CD4-positive, alpha-beta T cell (primary cell): Measurements from ENCODE around the gene RIPOR1. TPM values are rescaled to one million over a fixed set of nuclear protein-coding genes. Genes with fewer than 3 reads are reported as not detected.

Experiments
- ATAC-seq: fragments of 200-7000 bp; cut with Tn5 transposase; one replicate; pipeline ENCODE4 v1.10.0; 2022; ENCODE audit warnings: mild to moderate bottlenecking; ENCODE audit not compliant: poor library complexity
- CTCF ChIA-PET: fragments of 350-600 bp; sonication (Branson Sonifier 250); formaldehyde crosslinking; loops from one replicate; lab custom pipeline; 2021; ENCODE audit warnings: antibody characterized with exemption, inconsistent platforms; lab: Charles Lee
- POLR2A ChIA-PET: fragments of 350-600 bp; sonication (Branson Sonifier 250); formaldehyde crosslinking; loops from one replicate; lab custom pipeline; 2021; ENCODE audit warnings: antibody characterized with exemption, inconsistent platforms; lab: Charles Lee
- DNase-seq, 14 experiments: peaks; one replicate each; pipeline ENCODE4 v3.0.0-alpha.2; 2013 to 2020; ENCODE audit warnings: mixed read lengths in 2 of 14
- H3K27ac ChIP-seq, 2 donors: one replicate each; pipeline versions ENCODE4 v1.5.1 to v1.7.0; 2013; ENCODE audit warnings: low read length in 2 of 2, low read depth in 1 of 2, mild to moderate bottlenecking in 1 of 2
- H3K27me3 ChIP-seq, 2 experiments: 1 replicate in 1 of 2; 2 replicates in 1 of 2; pipeline versions ENCODE4 v1.6.1 to v1.7.0; 2013; ENCODE audit warnings: low read length in 2 of 2, control low read depth in 1 of 2, mild to moderate bottlenecking in 1 of 2, moderate library complexity in 1 of 2; ENCODE audit not compliant: insufficient read depth in 2 of 2, control insufficient read depth in 1 of 2
- H3K36me3 ChIP-seq: one replicate; pipeline ENCODE4 v1.6.1; 2013; ENCODE audit warnings: low read length, control low read depth; ENCODE audit not compliant: insufficient read depth
- H3K4me1 ChIP-seq: one replicate; pipeline ENCODE4 v1.6.1; 2013; ENCODE audit warnings: low read length, control low read depth; ENCODE audit not compliant: insufficient read depth
- H3K4me3 ChIP-seq: one replicate; pipeline ENCODE4 v1.5.1; 2013; ENCODE audit warnings: mild to moderate bottlenecking, low read length, moderate library complexity
- H3K9me3 ChIP-seq, 2 experiments: 1 replicate in 1 of 2; 2 replicates in 1 of 2; pipeline versions ENCODE4 v1.6.1 to v1.7.0; 2013; ENCODE audit warnings: low read length in 2 of 2, mild to moderate bottlenecking in 2 of 2, control low read depth in 1 of 2, moderate library complexity in 1 of 2; ENCODE audit not compliant: control insufficient read depth in 1 of 2, insufficient read depth in 1 of 2
- H3K27ac Mint-ChIP-seq: one replicate; pipeline ENCODE4 v1.8.0; 2020; ENCODE audit warnings: mixed read lengths
- H3K27me3 Mint-ChIP-seq: one replicate; pipeline ENCODE4 v1.8.0; 2021; ENCODE audit warnings: mixed read lengths
- H3K36me3 Mint-ChIP-seq: one replicate; pipeline ENCODE4 v1.8.0; 2021; ENCODE audit warnings: low read depth, mixed read lengths
- H3K4me1 Mint-ChIP-seq: one replicate; pipeline ENCODE4 v1.8.0; 2021; ENCODE audit warnings: low read depth, mixed read lengths
- H3K4me3 Mint-ChIP-seq: one replicate; pipeline ENCODE4 v1.8.0; 2020; ENCODE audit warnings: mild to moderate bottlenecking, mixed read lengths
- H3K9me3 Mint-ChIP-seq: one replicate; pipeline ENCODE4 v1.8.0; 2020; ENCODE audit warnings: mixed read lengths
- intact Hi-C, 2 experiments: fragments of 100-400 bp; cut with DNase I in 1 of 2; cut with micrococcal nuclease in 1 of 2; formaldehyde crosslinking; loops; one replicate each; pipeline versions ENCODE4 v1.15.1 to v1.9.0; 2023 to 2025; cut with DNase I, micrococcal nuclease
- total RNA-seq, 174 experiments: library from RNA in 2 of 174; stranded (reverse) in 2 of 174; gene quantifications; one replicate each; pipeline ENCODE4 v1.2.3 and lab custom pipeline; 2021 to 2026
- TF ChIP-seq, protein P1 (sequence below): fragments of 200-600 bp; IDR thresholded peaks from one replicate; pipeline ENCODE4 v1.8.0; 2022; ENCODE audit warnings: antibody characterized with exemption, mild to moderate bottlenecking

The RIPOR1 gene
- total RNA-seq, 2 experiments from 2014 or later: 21.3 to 25.4 TPM

DNA sequence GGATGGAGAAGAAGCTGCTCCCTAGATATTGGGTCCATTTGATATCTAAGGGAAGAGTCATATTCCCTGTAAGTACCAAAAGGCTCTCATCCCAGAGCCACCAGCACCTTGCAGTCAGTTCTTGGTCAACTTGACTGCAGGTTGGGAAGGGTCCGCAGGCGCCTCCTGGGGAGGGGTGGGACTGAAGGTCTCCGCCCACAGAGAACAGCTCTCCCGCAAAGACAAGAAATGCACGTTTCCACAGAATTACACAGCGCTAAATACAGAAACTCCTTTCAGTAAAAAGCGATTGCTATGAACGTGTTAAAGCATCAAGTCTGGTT, 32.8 kb downstream of the RIPOR1 start:
- Mint-ChIP-seq H3K4me3 (peak overlapping the region; percentile 91), H3K27ac (peak overlapping the region; percentile 93), H3K27me3 (no peaks in the 10 kb centered on the region), H3K36me3 (peaks cover 13% of the 10 kb centered on the region), H3K9me3 (no peaks in the 10 kb centered on the region), H3K4me1 (peaks cover 45% of the 10 kb centered on the region)
- peak overlapping the region; percentile 83 for H3K4me3 ChIP-seq
- ATAC-seq: no peak
- peak overlapping the region; percentile 82 to 86 for H3K27ac ChIP-seq
- TF ChIP-seq, protein P1, sequence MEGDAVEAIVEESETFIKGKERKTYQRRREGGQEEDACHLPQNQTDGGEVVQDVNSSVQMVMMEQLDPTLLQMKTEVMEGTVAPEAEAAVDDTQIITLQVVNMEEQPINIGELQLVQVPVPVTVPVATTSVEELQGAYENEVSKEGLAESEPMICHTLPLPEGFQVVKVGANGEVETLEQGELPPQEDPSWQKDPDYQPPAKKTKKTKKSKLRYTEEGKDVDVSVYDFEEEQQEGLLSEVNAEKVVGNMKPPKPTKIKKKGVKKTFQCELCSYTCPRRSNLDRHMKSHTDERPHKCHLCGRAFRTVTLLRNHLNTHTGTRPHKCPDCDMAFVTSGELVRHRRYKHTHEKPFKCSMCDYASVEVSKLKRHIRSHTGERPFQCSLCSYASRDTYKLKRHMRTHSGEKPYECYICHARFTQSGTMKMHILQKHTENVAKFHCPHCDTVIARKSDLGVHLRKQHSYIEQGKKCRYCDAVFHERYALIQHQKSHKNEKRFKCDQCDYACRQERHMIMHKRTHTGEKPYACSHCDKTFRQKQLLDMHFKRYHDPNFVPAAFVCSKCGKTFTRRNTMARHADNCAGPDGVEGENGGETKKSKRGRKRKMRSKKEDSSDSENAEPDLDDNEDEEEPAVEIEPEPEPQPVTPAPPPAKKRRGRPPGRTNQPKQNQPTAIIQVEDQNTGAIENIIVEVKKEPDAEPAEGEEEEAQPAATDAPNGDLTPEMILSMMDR: no peak
- H3K36me3 ChIP-seq: peaks cover 7% of the 10 kb centered on the region
- CTCF ChIA-PET: interaction anchor here (0.7 to 9.5 kb wide), 8 partner anchors 7 to 83 kb away, joined by 3 to 119 read pairs (median 12); partner anchors contain the start of genes ATP6V0D1 and CARMIL2
- H3K27me3 ChIP-seq: no peaks in the 10 kb centered on the region
- POLR2A ChIA-PET: interaction anchor here (0.7 to 10.4 kb wide), 18 partner anchors 9 to 524 kb away, joined by 3 to 358 read pairs (median 8); partner anchors contain the start of genes ACD, C16orf86, CARMIL2 and DDX28
- no peaks in the 10 kb centered on the region for H3K9me3 ChIP-seq
- peaks cover 46% of the 10 kb centered on the region for H3K4me1 ChIP-seq
- intact Hi-C loops: loop anchor here (5.0 kb wide), 3 partner anchors 39 to 809 kb away; partner anchors contain the start of genes DYNC1LI2 (in 1 of the 2), RANBP10 (in 1 of the 2) and TSNAXIP1 (in 1 of the 2)
- DNase-seq: no peak

DNA sequence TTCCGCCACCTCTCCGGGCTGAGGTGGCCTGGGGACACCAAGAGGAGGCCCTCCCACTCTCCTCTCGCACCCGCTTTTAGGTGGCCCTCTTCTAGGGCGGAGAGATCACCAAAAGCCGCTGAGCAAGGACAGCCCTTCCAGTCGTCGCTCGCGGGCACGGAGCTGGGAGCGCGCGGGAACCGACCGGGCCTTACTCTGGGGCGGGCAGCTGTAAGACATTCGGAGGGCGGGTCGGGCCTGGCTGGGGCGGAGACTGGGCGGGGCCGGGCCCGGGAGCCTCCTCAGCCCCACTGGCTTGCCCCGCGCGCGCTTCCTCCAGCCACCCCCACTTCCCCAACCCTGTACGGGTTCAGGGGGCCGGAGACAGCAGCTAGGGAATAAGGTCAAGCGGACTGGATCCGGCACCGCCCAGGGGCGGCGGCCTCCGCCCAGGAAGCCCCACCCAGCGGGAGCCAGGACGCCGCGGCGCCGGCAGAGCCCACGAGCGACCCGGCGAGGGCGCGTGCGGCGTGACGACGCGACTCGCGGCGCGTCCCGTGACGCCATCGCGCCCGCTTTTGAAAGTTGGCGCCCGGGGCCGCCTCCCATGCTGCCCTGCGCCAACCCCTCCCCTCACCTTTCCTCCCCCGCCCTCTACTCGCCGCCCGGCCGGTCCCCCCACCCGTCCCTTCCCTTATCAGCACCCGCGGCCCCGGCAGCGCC, 33.3 kb downstream of the RIPOR1 start:
- H3K4me3 Mint-ChIP-seq: peak overlapping the region; percentile 91
- Histone ChIP-seq H3K4me3 (peak overlapping the region; percentile 83), H3K4me1 (peaks cover 46% of the 10 kb centered on the region), H3K9me3 (no peaks in the 10 kb centered on the region), H3K36me3 (peaks cover 7% of the 10 kb centered on the region), H3K27me3 (no peaks in the 10 kb centered on the region), H3K27ac (peak overlapping the region; percentile 82 to 86)
- peak overlapping the region; percentile 93 for H3K27ac Mint-ChIP-seq
- peaks cover 13% of the 10 kb centered on the region for H3K36me3 Mint-ChIP-seq
- TF ChIP-seq, protein P1: peak; percentile 18
- peak; percentile 74 for ATAC-seq
- POLR2A ChIA-PET: interaction anchor here (0.6 to 10.4 kb wide), 29 partner anchors 10 to 523 kb away, joined by 3 to 358 read pairs (median 7); partner anchors contain the start of genes ACD, ATP6V0D1, C16orf86 and CARMIL2
- H3K9me3 Mint-ChIP-seq: no peaks in the 10 kb centered on the region
- no peaks in the 10 kb centered on the region for H3K27me3 Mint-ChIP-seq
- peak; percentile 93 to 99 (median 96) for DNase-seq
- intact Hi-C loops: loop anchor here (1.0 to 5.0 kb wide), 8 partner anchors 15 to 810 kb away; partner anchors contain the start of genes ACD (in 1 of the 2), DYNC1LI2 (in 1 of the 2), PARD6A (in 1 of the 2) and RANBP10 (in 1 of the 2)
- CTCF ChIA-PET: interaction anchor here (0.8 to 9.5 kb wide), 13 partner anchors 8 to 106 kb away, joined by 3 to 119 read pairs (median 10); partner anchors contain the start of genes ACD, ATP6V0D1, C16orf86 and CARMIL2
- H3K4me1 Mint-ChIP-seq: peaks cover 45% of the 10 kb centered on the region

DNA sequence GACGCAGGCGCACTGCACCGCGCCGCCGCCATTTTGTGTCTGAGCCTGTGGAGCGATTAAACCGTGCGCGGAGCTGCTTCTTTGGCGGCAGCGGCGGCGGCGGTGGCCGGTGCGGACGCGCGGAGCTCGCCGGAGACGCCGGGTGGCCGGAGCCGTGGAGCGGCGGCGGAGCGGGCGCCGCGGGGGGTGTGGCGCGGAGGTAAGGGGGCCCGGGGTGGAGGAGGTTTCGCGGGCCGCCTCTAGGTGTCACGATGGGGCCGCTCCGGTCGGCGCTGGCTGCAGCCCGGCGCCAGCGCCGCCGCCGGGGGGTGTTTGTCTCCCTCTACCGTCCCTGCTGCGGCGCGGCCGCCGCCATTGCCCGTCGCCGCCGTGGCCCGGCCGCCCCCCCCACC, 33.9 kb downstream of the RIPOR1 start, which contains the start of gene CTCF:
Gene CTCF (plus strand): TSS at position 1 of the 392 bp plus-strand sequence. CDS start 48,307 bp downstream, outside the sequence.
- Mint-ChIP-seq H3K4me1 (peaks cover 48% of the 10 kb centered on the region), H3K36me3 (peaks cover 13% of the 10 kb centered on the region), H3K27me3 (no peaks in the 10 kb centered on the region), H3K4me3 (peak within 1 kb of the TSS; percentile 91), H3K9me3 (no peaks in the 10 kb centered on the region), H3K27ac (peak within 1 kb of the TSS; percentile 93)
- ATAC-seq (peak; percentile 58), DNase-seq (peak in 13 of 14 experiments; percentile 69 to 95 (median 84))
- peak within 1 kb of the TSS; percentile 86 to 98 for H3K27ac ChIP-seq
- peak within 1 kb of the TSS; percentile 83 for H3K4me3 ChIP-seq
- ChIA-PET CTCF (interaction anchor here (0.8 to 9.5 kb wide), 17 partner anchors 8 to 105 kb away, joined by 3 to 119 read pairs (median 4); partner anchors contain the start of genes ACD, ATP6V0D1, C16orf86 and CARMIL2), POLR2A (interaction anchor here (0.6 to 10.4 kb wide), 26 partner anchors 10 to 522 kb away, joined by 3 to 358 read pairs (median 8); partner anchors contain the start of genes ACD, ATP6V0D1, C16orf86 and CARMIL2)
- H3K9me3 ChIP-seq: no peaks in the 10 kb centered on the region
- H3K27me3 ChIP-seq: no peaks in the 10 kb centered on the region
- peaks cover 7% of the 10 kb centered on the region for H3K36me3 ChIP-seq
- peaks cover 45% of the 10 kb centered on the region for H3K4me1 ChIP-seq
- intact Hi-C loops: loop anchor here (1.0 to 5.0 kb wide), 8 partner anchors 15 to 810 kb away; partner anchors contain the start of genes ACD (in 1 of the 2), DYNC1LI2 (in 1 of the 2), PARD6A (in 1 of the 2) and RANBP10 (in 1 of the 2)
- TF ChIP-seq, protein P1: no peak
